ENCODE results near the gene CENPV.

CENPV gene

DNA sequence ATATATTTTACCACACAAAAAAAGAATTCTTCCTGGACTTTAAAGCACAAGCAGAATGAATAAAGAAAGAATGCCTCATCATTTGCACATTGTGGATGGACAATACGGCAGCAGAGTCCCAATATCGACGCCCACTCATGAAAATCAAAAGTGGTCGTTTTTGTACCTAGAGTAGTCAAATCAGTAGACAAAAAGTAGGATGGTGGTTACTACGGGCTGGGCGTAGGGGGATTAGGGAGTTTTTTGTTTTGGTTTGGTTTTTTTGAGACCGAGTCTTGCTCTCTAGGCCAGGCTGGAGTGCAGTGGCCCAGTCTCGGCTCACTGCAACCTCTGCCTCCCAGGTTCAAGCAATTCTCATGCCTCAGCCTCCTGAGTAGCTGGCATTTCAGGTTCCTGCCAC is 8.6 kb upstream of the CENPV start:
- DNase-seq (ENCODE audit: low read depth, low spot score), result no peak

DNA sequence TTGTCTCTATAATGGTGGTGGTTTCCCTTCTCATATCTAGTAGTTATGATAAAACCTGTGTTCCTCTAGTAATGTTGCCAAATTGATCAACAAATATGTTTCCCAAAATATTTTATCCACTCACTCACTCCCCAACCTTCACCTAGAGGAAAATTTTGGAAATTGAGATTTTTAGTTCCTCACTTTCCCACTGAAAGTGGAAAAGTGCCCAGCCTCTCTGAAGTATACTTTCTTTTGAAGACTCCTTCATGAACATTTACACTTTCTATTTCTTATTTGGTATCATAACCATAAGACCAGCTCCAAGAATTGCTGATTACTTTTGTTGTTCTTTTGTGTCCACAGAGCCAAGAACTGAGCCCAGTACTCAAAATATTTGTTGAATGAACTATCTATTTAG is 5.1 kb upstream of the CENPV start:
- DNase-seq (ENCODE audit: low read depth, low spot score), result no peak

DNA sequence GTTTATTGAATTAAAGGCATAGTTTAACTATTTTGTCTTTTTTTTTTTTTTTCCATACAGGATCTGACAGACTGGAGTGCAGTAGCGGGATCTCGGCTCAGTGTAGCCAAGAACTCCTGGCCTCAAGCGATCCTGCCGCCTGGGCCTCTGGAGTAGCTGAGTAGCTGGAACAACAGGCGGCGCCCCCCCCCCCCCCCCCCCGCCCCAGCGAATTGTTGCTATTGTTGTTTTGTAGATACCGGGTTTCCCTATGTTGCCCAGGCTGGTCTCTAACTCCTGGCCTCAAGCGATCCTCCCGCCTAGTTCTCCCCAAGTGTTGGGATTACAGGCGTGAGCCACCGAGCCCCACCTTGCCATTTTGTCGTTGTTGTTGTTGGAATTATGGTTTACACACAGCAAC is 1.3 kb upstream of the CENPV start:
- DNase-seq (ENCODE audit: low read depth, low spot score), result no peak

DNA sequence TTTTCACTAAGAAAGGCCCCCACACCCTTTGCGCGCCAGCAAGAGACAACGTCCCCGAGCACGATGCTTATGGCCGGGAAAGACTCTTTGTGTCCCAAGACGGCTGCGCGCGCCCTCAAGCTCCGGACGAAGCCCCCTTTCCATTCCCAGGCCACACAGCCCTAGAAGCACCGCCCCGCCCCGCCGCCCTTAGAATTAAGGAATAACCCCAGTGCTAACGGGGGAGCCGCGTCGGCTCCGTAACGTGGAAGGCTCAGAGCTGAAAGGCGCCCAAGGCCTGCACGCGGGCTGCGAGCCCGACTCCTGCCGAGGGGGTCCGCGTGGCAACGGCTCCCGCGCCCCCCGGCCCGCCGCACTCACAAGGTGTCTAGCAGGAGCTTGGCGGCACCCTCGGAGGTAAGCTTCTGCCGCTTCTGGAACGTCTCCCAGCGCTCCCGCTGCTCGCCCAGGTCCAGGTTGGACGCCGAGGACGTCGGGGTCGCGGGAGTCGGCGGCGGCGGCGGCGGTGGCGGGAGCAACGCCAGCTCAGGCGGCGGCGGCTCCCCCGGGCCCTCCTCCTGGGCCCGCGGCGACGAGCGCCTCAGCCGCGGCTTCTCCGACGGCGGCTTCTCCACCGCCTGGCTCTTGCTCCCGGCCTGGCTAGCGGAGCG is 477 bp downstream of the CENPV start:
- no peak for DNase-seq (ENCODE audit: low read depth, low spot score)

DNA sequence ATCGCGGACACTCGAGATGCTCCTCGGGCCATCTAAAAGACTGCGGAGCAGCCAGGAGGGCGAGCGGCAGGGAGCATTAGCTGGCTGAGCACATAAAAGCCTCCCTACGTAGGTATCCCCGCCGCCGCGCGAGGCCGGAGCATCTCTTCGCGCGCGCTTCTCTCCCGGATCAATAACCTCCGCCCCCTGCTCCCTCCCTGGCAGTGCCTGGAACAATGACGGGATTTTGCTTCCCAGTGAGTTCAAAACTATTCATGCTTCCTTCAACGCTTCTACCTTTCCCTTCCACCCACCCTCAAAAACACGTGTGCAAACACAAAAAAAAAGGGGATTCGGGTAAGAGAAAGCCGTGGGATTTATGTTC is 984 bp downstream of the CENPV start:
- no peak for DNase-seq (ENCODE audit: low read depth, low spot score)

DNA sequence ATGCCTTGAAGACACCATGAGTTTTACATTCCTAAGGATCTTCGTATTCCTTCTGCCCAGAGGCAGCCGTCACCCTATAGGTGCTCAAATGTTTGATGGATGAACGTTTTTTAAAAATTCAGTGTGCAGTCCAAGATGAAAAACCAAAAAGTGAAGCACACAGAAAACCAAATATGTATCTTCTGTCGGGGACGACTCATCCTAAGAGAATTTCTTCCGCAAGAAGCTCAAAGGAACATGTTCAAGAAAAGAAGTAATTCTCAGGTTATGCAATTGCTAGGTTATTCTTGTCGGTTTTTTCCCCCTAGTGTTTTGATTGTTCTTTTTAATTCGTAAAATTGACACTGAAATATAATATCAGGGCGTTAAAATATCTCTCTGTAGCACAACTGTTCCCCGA is 1.4 kb downstream of the CENPV start:
- no peak for DNase-seq (ENCODE audit: low read depth, low spot score)

DNA sequence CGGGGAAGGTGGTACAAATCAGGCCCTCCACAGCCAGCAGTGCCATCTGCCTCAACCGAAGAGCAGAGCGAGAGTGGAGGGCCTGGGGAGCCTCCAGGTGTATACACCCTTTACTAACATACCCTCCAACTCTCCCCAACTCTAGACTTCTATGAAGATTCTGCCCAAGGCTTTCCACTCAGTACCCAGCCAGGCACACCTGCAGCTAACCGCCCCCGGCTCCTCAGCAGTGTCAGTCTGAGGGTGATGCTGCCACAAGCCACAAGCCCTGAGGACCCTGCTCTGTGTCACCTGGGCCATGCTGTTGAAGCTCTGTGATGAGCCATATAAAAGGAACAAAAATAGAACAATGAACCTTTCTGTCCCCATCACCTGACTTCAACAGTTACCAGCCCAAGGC is 3.8 kb downstream of the CENPV start:
- DNase-seq (ENCODE audit: low read depth, low spot score), result no peak

DNA sequence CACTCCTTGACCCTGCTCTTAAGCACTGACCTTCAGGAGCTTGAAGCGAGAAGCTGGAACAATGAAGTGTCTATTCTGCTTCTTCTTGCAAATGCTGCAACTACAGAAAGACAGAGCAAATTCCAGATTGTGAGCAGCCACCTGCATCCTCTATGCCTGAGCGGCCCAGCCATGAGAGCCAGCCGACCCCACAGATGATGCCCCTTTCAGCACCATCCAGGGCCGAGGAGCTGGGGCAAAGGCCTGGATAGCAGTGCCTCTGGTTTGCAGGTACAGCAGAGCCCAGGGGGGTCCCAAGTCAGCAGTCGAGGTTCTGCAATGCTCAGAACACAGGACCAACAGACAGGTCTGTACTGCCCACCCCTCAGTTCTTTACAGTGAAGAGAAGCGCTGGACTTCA is 4.7 kb downstream of the CENPV start:
- DNase-seq (ENCODE audit: low read depth, low spot score), result no peak

DNA sequence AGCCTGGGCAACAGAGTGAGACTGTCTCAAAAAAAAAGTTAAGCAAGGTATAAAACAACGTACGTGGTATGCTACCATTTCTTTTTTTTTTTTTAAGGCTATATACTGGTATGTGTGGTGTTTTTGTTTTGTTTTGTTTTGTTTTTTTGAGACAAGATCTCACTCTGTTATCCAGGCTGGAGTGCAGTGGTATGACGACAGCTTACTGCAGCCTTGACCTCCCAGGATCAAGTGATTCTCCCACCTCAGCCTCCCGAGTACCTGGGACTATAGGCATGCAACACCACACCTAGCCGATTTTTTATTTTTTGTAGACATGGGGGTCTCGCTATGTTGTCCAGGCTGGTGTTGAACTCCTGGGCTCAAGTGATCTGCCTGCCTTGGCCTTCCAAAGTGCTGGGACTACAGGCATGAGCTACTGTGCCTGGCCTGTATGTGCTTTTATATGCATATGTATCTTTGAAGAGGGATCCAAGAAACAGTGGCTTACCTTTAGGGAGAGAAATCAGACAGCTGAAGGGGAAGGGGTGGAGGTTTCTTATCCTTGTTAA is 6.5 kb downstream of the CENPV start:
- no peak for DNase-seq (ENCODE audit: low read depth, low spot score)

DNA sequence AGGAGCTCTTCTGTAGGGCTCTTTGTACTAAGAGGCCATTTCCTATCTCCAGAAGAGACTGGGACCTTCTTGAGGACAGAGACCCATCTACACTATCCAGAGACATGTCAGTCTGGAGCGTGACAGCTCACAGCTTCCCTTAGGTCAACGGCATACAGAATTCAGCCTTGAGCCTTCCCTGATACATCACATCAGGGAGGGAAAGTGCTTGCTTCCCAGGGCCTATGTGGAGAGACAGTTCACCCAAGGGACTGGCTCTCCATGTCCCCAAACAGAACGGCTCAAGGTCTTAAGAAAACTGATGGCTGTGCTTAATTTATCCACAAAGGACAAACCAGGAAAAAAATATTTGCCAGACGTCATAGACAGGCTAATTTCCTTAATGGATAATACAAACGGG is 7.7 kb downstream of the CENPV start:
- DNase-seq (ENCODE audit: low read depth, low spot score), result no peak

DNA sequence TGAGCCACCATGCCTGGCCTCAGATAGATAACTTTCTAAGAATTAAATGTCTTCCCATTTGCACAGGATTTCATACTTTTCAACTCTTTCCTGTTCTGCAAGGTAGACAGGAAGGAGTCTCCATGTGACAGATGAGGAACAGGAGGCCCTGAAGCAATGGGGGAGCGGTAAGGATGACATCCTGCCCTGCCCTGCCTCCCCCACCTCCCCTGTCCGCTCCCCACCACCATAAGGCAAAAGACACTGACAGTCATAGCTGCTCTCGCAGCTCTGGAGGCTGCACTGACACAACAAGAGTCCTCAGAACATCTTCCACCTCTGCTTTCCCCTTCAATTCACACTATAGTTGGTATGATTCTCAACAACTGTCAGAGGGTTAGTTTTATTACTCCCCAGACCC is 9.7 kb downstream of the CENPV start:
- DNase-seq (ENCODE audit: low read depth, low spot score), result no peak

DNA sequence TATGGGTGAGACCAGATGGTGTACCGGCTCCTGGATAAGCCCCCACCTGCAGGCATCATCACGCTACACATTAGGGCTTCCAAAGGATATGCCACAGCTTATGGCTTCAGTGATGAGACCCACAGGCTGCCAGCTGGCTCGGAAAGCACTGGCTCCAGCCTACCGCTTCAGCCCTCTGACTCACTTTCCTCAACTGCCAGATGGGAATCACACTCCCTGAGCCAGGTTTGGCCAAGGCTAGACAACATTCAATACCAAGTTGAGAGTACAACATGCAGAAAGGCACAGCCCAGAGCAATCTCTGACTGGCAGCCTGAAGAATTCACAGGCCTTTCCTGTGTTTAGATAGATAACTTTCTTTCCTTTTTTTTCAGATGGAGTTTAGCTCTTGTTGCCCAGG is 10.3 kb downstream of the CENPV start:
- no peak for DNase-seq (ENCODE audit: low read depth, low spot score)

DNA sequence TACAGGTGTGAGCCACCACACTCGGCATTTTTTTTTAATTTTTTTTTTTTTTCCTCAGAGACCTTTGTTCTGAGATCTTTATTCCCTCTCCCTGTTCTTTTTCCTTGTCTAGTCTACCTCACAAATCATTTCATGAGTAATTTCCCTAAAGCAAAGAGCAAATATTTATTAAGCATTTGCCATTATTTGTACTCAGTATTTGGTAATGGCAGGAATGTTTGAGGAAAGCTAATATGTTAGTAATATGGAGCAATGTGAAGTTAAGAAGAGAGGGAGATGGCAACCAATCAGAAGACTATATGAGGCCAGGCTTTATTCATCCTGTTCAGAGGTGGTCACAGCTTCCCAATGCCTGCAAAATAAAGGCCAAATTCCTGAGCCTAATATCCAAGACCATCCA is 13.3 kb downstream of the CENPV start:
- no peak for DNase-seq (ENCODE audit: low read depth, low spot score)

DNA sequence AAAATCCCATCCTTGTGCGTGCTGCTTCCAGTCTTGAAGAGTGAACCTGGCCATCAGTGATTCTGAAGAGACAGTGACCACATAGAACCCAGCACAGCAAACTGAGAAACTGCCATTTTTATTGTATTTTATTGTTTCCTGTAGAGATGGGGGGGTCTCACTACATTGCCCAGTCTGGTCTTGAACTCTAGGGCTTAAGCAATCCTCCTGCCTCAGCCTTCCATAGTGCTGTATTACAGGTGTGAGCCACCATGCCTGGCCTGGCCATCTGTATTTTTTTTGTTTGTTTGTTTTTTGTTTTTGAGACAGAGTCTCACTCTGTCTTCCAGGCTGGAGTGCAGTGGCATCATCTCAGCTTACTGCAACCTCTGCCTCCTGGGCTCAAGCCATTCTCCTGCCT is 13.9 kb downstream of the CENPV start:
- no peak for DNase-seq (ENCODE audit: low read depth, low spot score)

DNA sequence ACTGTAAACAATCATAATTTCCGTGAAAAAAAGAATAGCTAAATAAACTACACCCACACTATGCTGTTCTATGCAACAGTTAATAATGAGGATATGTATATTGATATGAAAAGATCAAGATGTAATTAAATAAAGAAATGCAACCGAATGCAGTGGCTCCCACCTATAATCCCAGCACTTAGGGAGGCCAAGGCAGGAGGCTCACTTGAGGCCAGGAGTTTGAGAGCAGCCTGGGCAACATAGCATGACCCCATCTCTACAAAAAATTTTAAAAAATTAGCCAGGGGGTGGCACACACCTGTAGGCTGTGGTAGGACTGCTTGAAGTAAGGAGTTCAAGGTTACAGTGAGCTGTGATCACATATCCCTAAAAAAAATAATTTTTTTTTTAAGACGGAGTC is 14.9 kb downstream of the CENPV start:
- no peak for DNase-seq (ENCODE audit: low read depth, low spot score)

DNA sequence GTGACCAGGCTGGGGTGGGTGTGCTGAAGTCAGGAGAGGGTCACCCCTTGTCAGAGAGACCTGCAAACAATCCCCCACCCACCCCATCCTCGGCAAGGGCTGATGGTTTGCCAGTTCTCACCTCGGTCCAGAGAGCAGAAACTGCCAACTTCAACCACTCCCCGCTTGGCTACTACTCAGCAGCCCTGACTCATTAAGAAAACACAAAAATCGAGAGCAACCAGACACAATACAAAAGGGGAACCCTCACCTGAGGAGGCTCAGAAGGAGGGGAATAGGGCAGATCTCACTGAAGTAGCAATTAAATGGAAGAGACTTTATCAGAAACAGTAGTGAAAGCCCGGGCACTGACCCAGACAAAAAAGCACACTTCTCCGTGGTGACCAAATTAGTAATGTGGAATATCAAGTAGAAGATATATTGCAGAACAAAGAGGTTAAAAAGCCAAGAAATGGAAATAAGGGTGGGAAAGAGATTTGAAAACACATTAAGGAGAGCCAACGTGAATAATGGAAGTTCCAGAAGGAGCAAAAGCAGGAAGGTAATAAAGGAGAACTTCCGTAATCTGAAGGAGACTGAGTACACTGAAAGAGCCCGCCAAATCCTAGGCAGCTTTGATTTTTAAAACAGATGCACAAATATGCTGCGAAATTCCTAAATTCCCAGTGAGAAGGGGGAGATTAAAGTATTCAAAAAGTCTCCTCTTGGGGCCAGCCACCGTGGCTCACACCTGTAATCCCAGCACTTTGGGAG is 23.6 kb downstream of the CENPV start:
- no peak for DNase-seq (ENCODE audit: low read depth, low spot score)

DNA sequence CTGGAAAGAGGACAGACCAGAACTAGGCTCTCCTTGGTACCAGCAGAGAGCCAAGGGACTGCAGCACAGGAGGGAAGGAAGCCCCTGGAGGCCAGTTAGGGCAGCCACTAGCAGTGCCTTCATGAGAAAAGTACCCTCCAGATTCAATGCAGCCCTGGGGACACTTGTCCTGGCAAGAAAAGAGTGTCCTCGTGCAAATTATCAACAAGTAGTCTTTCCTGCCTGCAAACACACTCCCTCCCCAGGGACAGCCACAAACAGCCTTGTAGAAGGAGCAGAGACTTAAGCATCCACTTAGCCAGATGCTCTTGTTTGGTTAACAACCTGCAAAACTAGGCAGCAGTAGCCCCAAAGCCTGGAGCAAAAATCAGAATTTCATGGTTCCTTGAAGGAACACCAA is 24.3 kb downstream of the CENPV start:
- no peak for DNase-seq (ENCODE audit: low read depth, low spot score)

DNA sequence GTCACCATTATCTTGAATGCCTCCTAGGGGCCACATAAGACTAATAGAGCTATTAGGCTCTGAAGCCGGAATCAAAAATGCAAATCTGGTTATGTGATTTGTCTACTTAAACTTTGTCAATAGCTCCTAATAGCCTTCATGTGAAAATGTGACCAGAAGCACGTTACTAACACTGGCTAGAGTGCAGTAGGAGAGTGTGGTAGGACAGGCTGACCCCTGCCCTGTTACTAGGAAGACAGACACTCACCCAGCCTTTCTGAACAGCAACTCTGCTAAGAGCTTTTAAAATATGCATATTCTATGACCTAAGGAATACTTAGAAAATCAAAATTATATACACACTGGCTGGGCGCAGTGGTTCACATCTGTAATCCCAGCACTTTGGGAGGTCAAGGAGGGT is 26.3 kb downstream of the CENPV start:
- DNase-seq (ENCODE audit: low read depth, low spot score), result no peak

DNA sequence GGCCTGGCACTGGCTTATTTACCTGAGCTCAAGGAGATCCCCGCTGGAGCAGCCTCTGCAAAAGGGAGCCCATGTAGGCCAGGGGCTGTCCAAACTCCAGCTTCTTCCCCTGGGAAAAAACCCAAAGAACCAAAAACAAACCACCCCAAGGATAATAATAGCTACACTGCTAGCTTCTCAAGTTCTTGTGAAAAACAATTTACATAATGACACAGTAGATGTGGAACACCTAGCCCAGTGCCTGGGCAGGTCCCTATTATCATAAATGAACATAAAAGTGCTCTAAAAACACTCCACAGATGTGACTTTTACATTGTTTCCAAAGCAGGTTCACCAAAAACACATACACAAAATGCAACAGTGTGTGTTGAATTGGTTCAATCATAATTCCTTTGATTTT is 27.3 kb downstream of the CENPV start:
- DNase-seq (ENCODE audit: low read depth, low spot score), result no peak

DNA sequence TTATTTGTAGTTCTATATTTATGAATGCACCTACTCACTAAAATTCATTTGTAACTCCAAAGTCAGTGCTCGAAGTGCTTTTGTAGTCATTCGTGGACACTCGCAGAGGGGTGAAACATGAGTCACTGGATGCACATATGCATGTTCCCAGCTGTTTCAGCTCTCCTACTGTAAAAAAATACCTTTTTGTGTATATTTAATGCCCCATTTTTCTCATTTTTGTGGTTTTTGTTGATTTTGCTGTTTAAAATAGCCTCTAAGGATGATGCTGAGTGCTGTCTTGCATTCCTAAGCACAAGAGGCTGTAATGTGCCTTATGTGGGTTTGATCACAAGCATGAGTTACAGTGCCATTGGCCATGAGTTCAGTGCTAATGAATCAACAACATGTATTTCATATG is 30.6 kb downstream of the CENPV start:
- DNase-seq (ENCODE audit: low read depth, low spot score), result no peak

DNA sequence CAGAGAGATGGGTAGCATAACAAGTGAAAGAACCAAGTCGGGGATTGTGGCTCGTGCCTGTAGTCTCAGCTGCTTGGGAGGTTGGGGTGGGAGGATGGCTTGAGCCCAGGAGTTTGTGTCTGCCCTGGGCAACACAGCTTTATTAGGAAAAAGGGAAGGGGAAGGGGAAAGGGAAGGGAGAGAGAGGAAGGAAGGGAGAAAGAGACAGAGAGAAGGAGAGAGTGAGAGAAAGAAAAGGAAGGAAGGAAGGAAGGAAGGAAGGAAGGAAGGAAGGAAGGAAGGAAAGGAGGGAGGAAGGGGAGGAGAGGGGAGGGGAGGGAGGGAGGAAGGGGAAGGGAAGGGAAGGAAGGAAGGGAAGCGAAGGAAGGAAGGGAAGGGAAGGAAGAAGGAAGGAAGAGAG is 33.3 kb downstream of the CENPV start:
- no peak for DNase-seq (ENCODE audit: low read depth, low spot score)

DNA sequence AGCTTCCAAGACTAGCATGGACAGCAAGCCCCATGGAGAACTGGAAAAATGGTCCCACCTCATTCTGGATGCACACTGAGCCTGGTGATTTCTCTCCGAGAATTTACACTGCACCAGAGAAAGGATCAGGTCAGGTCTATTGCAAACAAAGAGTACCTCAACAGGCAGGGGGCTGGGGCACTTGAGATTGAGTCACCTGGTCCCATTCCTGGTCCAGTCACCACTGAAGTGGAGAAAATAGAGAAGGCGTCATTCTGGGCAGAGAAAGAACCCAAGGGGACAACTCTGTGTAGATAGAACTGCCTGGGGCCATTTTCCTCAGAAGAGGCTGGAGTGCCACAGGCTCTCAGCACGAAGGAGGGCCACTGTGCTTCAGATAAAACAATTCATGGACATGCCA is 38.4 kb downstream of the CENPV start:
- no peak for DNase-seq (ENCODE audit: low read depth, low spot score)

DNA sequence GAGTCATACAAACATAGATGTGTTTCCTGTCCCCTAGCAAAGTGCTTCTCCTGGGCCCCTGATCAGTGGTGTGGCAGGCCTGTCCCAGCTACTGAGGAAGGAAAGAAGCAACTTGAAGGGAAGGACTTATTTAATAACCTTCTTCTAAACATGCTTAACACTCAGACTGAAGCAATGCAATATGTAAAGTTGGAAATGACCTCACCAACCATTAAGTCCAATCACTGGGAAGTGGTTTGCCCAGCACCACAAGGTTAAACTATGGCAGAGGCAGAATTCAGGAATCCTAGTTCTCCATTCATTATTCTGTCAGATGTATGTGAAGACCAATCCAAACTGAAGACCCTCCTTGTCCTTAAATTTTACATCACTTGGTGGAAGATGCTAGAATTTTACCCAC is 39.1 kb downstream of the CENPV start:
- no peak for DNase-seq (ENCODE audit: low read depth, low spot score)
